Activated CD4-positive, alpha-beta T cell treated with anti-CD3 and anti-CD28 coated beads, Interleukin-2, amount 10 ng/mL, durations not matched to agents 7 days and 5 days (primary cell): ENCODE results near the gene FIS1. TPM values are rescaled to one million over a fixed set of nuclear protein-coding genes. Genes with fewer than 3 reads are reported as not detected.
A peak's percentile ranks its signal among the peaks of the same experiment; 100 is the strongest.

ENCODE experiments used
- CTCF ChIA-PET: fragments of 350-600 bp; sonication (Branson Sonifier 250); formaldehyde crosslinking; loops from one replicate; lab custom pipeline; 2021; ENCODE audit warnings: antibody characterized with exemption; lab: Charles Lee
- POLR2A ChIA-PET: fragments of 350-600 bp; sonication (Branson Sonifier 250); formaldehyde crosslinking; loops from one replicate; lab custom pipeline; 2021; ENCODE audit warnings: antibody characterized with exemption; lab: Charles Lee
- DNase-seq: peaks from one replicate; pipeline ENCODE4 v3.0.0-alpha.2; 2020
- H3K27ac Mint-ChIP-seq: one replicate; pipeline ENCODE4 v1.8.0; 2021; ENCODE audit warnings: mild to moderate bottlenecking, moderate library complexity, mixed read lengths
- H3K27me3 Mint-ChIP-seq: one replicate; pipeline ENCODE4 v1.8.0; 2021; ENCODE audit warnings: mixed read lengths
- H3K36me3 Mint-ChIP-seq: one replicate; pipeline ENCODE4 v1.8.0; 2021; ENCODE audit warnings: low read depth, mixed read lengths
- H3K4me1 Mint-ChIP-seq: one replicate; pipeline ENCODE4 v1.8.0; 2021; ENCODE audit warnings: mixed read lengths
- H3K4me3 Mint-ChIP-seq: one replicate; pipeline ENCODE4 v1.8.0; 2021; ENCODE audit warnings: mild to moderate bottlenecking, moderate library complexity, mixed read lengths
- H3K9me3 Mint-ChIP-seq: one replicate; pipeline ENCODE4 v1.8.0; 2021; ENCODE audit warnings: mixed read lengths
- total RNA-seq, 2 experiments: library from RNA; stranded (reverse); gene quantifications; one replicate each; pipeline ENCODE4 v1.2.3, GENCODE V29; 2021

FIS1 gene
- total RNA-seq, 2 experiments from 2014 or later = 87.3 to 103 TPM

DNA sequence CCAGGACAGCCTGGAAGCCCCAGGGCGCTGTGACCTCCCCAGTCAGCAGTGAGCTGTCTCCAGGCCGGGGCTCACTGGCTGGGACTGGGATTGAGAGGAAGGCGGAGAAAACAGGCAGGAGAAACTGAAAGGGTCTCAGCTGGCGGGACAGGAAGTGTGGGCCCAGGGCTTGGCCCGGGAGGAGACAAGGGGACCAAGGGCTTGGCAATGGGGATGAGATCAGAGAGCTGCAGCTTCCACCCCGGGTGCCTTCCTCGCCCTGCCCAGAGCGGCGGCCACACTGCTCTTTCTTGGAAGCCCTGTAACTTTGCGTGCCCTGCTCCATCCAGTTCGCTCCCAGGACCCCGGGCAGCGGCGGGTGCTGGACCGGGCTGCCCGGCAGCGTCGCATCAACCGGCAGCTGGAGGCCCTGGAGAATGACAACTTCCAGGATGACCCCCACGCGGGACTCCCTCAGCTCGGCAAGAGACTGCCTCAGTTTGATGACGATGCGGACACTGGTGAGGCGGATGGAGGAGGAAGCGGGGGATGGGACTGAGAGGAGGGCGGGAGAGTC is 22.5 kb downstream of the FIS1 start:
- DNase-seq = no peak
- Mint-ChIP-seq H3K27ac (peak overlapping the region; percentile 55), H3K4me1 (peaks cover 23% of the 10 kb centered on the region), H3K27me3 (no peaks in the 10 kb centered on the region), H3K36me3 (peaks cover 24% of the 10 kb centered on the region), H3K9me3 (no peaks in the 10 kb centered on the region), H3K4me3 (no peak overlapping the region)
- POLR2A ChIA-PET = no interaction called here
- CTCF ChIA-PET = interaction anchor here (0.6 to 2.1 kb wide), 4 partner anchors 15 to 78 kb away, joined by 3 to 7 read pairs (median 4); partner anchors contain the start of gene CLDN15

DNA sequence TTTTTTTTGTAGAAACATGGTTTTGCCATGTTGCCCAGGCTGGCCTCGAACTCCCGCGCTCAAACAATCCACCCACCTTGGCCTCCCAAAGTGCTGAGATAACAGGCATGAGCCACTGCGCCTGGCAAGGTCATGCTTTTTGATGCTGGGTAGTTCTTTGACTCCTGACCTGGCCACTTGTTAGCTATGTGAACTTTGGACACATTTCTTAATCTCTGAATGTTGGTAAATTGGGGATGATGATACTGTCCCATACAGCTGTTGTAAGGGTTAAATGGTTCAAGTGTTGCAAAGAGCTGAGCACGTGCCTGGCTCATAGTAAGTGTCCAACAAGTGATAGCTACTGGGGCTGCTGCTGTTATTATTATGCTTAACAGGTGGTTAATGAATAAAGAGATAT is 24.6 kb downstream of the FIS1 start:
- Mint-ChIP-seq H3K27me3 (no peaks in the 10 kb centered on the region), H3K36me3 (peaks cover 25% of the 10 kb centered on the region), H3K27ac (no peak overlapping the region), H3K9me3 (no peaks in the 10 kb centered on the region), H3K4me1 (peaks cover 36% of the 10 kb centered on the region), H3K4me3 (no peak overlapping the region)
- no peak for DNase-seq
- POLR2A ChIA-PET = no interaction called here
- CTCF ChIA-PET = interaction anchor here (0.8 to 6.1 kb wide), 5 partner anchors 15 to 76 kb away, joined by 3 to 58 read pairs (median 6); partner anchors contain the start of genes CLDN15 and FIS1

DNA sequence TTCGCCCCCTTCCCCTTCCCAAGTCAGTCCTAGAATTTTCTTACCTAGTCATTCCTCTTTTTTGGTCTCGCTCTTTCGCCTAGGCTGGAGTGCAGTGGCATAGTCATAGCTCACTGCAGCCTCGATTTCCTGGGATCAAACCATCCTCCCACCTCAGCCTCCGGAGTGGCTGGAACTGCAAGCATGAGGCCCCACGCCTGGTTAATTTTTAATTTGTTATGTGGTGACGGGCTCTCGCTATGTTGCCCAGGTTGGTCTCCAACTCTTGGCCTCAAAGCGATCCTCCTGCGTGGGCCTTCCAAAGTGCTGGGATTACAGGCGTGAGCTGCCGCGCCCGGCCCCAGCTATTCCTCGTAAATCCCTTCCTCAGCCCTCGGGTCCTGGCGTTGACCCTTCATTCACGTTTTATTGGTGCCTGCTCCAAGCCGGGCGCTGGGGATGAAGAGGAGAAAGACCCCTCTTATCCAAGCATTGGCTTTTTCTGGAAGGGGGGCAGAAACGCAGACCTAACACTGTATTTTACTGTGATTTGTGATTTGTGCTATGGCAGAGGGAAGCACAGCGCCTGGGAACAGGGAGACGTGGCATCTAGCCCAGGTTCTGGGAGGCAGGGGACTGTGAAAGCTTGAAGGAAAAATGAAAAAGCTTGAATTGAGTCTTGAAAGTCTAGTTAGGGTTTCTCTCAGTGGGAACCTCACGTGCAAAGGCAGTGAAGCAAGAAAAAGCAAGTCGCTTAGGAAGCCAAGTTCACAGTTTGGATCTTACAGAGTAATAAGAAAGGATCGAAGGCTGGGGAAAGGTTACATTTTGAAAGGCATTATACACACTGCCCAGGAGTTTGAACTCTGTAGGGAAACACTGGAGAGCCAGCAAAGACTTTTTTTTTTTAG is 26.4 kb downstream of the FIS1 start:
- no peak for DNase-seq
- H3K36me3 Mint-ChIP-seq = peaks cover 13% of the 10 kb centered on the region
- CTCF ChIA-PET = interaction anchor here (0.7 to 6.1 kb wide), 18 partner anchors 11 to 261 kb away, joined by 3 to 58 read pairs (median 4); partner anchors contain the start of genes FIS1 and SERPINE1

DNA sequence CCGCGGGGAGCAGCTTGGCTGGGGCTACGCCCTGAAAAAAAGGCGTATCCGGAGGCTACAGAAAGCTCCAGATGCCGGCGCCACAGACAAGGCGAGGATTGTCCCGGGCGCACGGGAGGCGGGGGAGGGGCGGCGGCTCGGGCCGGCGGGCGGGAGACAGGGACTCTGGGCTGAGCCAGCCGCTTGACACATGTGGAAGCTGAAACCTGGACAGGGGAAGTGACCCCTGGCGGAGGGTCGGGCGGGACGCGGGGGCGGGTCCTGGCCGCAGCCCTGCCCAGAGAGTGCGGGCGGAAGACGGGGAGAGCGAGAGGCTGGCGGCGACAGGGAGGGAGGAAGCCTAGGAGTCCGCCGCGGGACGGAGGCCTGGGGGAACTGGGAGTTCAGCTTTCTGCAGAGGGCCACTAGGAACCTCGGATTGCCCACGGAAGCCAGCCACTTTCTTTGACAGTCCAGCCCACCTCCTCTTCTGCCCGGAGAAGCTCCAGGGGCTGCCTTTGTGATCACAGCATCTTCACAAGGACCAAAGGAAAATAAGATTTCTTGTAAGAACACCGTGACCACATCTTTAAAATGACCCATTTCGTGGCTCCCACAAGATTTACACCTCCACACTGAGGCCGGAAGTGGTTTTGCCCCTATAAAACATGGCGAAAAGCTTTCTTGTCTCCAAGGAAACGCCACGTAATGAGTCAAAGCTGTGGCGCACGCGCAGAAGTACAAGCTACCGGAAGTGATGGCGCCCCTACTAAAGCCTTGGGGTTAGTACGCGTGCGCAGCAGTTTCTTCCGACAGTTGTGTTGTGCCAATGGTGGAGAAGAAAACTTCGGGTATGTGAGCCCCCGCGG is 27.3 kb downstream of the FIS1 start, which contains the start of the genes PLOD3 and ZNHIT1:
Gene PLOD3, minus strand, starts transcription at position 194 of the 848 bp plus-strand sequence. CDS start 307 bp downstream, outside the sequence.
Gene ZNHIT1, plus strand, starts transcription at position 778 of the 848 bp plus-strand sequence. Its CDS starts 31 bp downstream, at position 809.
- CTCF ChIA-PET = interaction anchor here (0.5 to 6.1 kb wide), 19 partner anchors 11 to 1182 kb away, joined by 3 to 58 read pairs (median 4); partner anchors contain the start of genes FIS1 and SERPINE1
- DNase-seq = peak; percentile 98
- H3K9me3 Mint-ChIP-seq = no peaks in the 10 kb centered on the region
- peaks cover 11% of the 10 kb centered on the region for H3K36me3 Mint-ChIP-seq
- peak within 1 kb of the TSS; percentile 82 for H3K27ac Mint-ChIP-seq
- peak within 1 kb of the TSS; percentile 95 for H3K4me3 Mint-ChIP-seq
- H3K27me3 Mint-ChIP-seq = no peaks in the 10 kb centered on the region
- POLR2A ChIA-PET = interaction anchor here (0.6 to 1.3 kb wide), 4 partner anchors 27 to 343 kb away, joined by 3 to 11 read pairs (median 4); partner anchors contain the start of gene SRRT
- H3K4me1 Mint-ChIP-seq = peaks cover 36% of the 10 kb centered on the region

More for the DNA sequence above, 26.4 kb downstream of the FIS1 start:
- Mint-ChIP-seq H3K4me3 (peak overlapping the region; percentile 95), H3K9me3 (no peaks in the 10 kb centered on the region), H3K27ac (peak overlapping the region; percentile 82), H3K27me3 (no peaks in the 10 kb centered on the region), H3K4me1 (peaks cover 36% of the 10 kb centered on the region)
- POLR2A ChIA-PET = interaction anchor here (0.6 to 1.3 kb wide), 4 partner anchors 26 to 344 kb away, joined by 3 to 11 read pairs (median 4); partner anchors contain the start of gene SRRT

DNA sequence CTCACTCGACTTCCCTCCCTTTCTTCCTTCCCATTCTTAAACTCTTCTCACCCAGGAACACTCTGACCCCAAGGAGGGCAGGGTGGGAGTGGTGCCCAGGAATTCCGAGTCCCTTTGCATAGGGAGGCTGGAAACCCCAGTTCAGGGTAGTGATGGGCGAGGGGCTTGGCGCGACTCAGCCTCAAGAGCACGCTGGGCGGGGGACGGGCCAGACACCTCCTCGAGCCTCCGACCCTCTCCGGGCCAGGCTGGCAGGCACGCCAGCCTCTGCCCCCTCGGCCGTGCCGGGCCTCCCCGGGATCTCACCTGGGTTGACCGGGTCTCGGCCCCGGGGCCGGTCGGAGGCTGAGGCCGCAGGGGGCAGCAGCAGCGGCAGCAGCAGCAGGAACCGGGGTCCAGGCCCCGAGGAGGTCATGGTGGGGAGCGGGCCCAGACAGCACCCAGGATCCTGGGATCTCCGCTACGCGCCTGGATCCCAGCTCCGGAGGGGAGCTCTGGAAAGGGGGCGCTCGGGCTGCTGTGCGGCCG is 28.0 kb downstream of the FIS1 start:
- Mint-ChIP-seq H3K4me3 (peak overlapping the region; percentile 95), H3K36me3 (peaks cover 8% of the 10 kb centered on the region), H3K9me3 (no peaks in the 10 kb centered on the region), H3K27me3 (no peaks in the 10 kb centered on the region), H3K4me1 (peaks cover 32% of the 10 kb centered on the region), H3K27ac (peak overlapping the region; percentile 82)
- DNase-seq = no peak
- POLR2A ChIA-PET = no interaction called here
- CTCF ChIA-PET = interaction anchor here (0.9 to 6.1 kb wide), 15 partner anchors 10 to 259 kb away, joined by 3 to 58 read pairs (median 4); partner anchors contain the start of genes FIS1 and SERPINE1

DNA sequence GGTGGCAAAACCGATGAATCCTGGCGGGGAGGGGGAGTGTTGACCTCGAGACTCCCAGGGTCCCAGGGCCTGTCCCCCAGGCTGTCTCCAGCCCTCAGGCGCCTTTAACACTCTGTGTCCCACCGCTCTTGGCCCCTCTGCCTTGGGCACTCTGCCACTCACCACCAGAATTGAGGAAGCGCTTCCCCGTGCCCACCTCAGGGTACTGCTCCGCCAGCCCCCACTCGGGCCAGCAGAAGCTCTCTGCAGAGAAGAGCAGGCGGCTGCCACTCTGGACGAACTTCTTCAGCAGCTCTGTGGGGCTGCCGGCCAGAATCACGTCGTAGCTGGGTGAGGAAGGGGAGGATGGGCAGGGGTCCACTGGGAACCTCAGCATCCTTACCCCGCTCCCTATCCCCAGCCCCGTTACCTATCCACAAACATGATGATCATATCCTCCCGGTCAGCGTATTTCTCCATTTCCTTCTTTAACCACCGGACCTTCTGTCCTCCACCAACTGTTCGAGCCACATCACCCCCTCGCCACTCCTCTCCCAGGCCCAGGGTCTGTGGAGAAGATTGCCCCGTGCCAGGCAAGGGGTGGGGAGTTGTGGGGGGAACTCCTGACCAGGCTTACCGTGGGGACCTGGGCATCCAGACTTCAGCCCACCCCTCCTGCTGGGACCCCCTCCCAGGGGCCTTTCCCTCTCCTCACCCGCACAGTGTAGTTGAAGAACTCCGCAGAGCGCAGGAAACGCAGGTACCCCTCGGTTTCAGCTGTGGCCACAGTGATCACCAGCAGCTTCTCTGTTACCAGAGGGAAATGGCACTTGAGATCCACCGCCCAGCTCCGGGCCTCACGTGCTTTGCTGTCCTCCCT is 28.7 kb downstream of the FIS1 start:
- Mint-ChIP-seq H3K4me3 (peak overlapping the region; percentile 95), H3K4me1 (peaks cover 30% of the 10 kb centered on the region), H3K27ac (peak overlapping the region; percentile 82), H3K36me3 (peaks cover 8% of the 10 kb centered on the region), H3K9me3 (no peaks in the 10 kb centered on the region), H3K27me3 (no peaks in the 10 kb centered on the region)
- ChIA-PET POLR2A (no interaction called here), CTCF (interaction anchor here (0.6 to 6.1 kb wide), 7 partner anchors 10 to 285 kb away, joined by 3 to 58 read pairs (median 4); partner anchors contain the start of genes FIS1 and SERPINE1)
- DNase-seq = no peak

- DNase-seq = no peak
- Mint-ChIP-seq H3K4me3 (no peak overlapping the region), H3K9me3 (no peaks in the 10 kb centered on the region), H3K4me1 (peaks cover 13% of the 10 kb centered on the region), H3K36me3 (peaks cover 14% of the 10 kb centered on the region), H3K27me3 (no peaks in the 10 kb centered on the region), H3K27ac (no peak overlapping the region)
- ChIA-PET POLR2A (no interaction called here), CTCF (no interaction called here)
Measured at GRCh38 chr7:101212014-101212413, 32.9 kb downstream of the FIS1 start.

GRCh38 chr7:101211501-101211900 is 33.4 kb downstream of the FIS1 start:
- ChIA-PET POLR2A (no interaction called here), CTCF (no interaction called here)
- Mint-ChIP-seq H3K36me3 (peaks cover 12% of the 10 kb centered on the region), H3K4me1 (peaks cover 10% of the 10 kb centered on the region), H3K9me3 (no peaks in the 10 kb centered on the region), H3K27me3 (no peaks in the 10 kb centered on the region), H3K27ac (no peak overlapping the region), H3K4me3 (no peak overlapping the region)
- DNase-seq = no peak

GRCh38 chr7:101210143-101210542 is 34.7 kb downstream of the FIS1 start:
- no peaks in the 10 kb centered on the region for H3K27me3 Mint-ChIP-seq
- no peaks in the 10 kb centered on the region for H3K4me1 Mint-ChIP-seq
- H3K4me3 Mint-ChIP-seq = no peak overlapping the region
- H3K36me3 Mint-ChIP-seq = peaks cover 10% of the 10 kb centered on the region
- no peaks in the 10 kb centered on the region for H3K9me3 Mint-ChIP-seq
- no peak for DNase-seq
- no peak overlapping the region for H3K27ac Mint-ChIP-seq
- CTCF ChIA-PET = no interaction called here
- POLR2A ChIA-PET = no interaction called here

DNA sequence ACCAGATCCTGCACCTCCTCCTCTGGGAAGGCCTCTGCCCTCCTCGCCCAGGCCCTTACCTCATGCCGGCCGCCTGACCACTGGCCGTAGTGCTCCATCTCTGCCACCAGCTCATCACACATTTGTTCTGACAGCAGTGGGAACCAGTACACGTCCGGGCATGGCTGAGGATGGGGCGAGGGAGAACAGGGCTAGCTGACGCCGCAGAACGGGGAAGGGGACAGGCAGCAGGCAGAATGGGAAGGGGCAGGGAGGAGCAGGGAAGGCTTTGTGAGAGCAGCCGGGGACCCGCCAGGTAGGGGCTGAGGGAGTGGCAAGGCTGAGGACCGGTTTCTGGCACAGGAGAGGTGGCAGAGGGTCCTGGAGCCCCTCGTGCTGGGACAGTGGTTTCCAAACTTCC is 36.1 kb downstream of the FIS1 start:
- Mint-ChIP-seq H3K4me3 (no peak overlapping the region), H3K27me3 (peaks cover under 1% of the 10 kb centered on the region), H3K4me1 (peaks cover 3% of the 10 kb centered on the region), H3K27ac (no peak overlapping the region), H3K9me3 (no peaks in the 10 kb centered on the region), H3K36me3 (peaks cover 10% of the 10 kb centered on the region)
- POLR2A ChIA-PET = no interaction called here
- no peak for DNase-seq
- CTCF ChIA-PET = interaction anchor here (0.6 kb wide), 3 partner anchors 65 to 1004 kb away, joined by 3 to 4 read pairs (median 4); no protein-coding TSS in a partner anchor

GRCh38 chr7:101207459-101207858 is 37.4 kb downstream of the FIS1 start:
- no peak overlapping the region for H3K27ac Mint-ChIP-seq
- DNase-seq = no peak
- POLR2A ChIA-PET = no interaction called here
- H3K9me3 Mint-ChIP-seq = no peaks in the 10 kb centered on the region
- CTCF ChIA-PET = interaction anchor here (0.9 to 3.8 kb wide), 3 partner anchors 10 to 75 kb away, joined by 3 to 16 read pairs (median 3); partner anchors contain the start of genes PLOD3 and ZNHIT1
- H3K4me1 Mint-ChIP-seq = peaks cover 3% of the 10 kb centered on the region
- no peak overlapping the region for H3K4me3 Mint-ChIP-seq
- H3K36me3 Mint-ChIP-seq = peaks cover 10% of the 10 kb centered on the region
- peaks cover 11% of the 10 kb centered on the region for H3K27me3 Mint-ChIP-seq
